Breast epithelium (tissue), 4 donors: ENCODE results near the gene AGFG1. TPM values are rescaled to one million over a fixed set of nuclear protein-coding genes. Genes with fewer than 3 reads are reported as not detected.
"Not testable (repeated sequence)": the region's sequence is repeated elsewhere in the genome, so short reads cannot be mapped to it uniquely, and the experiment has no call there.

ENCODE experiments used
- DNase-seq, 2 donors: peaks; one replicate each; pipeline ENCODE4 v3.0.0-alpha.2; 2019; ENCODE audit warnings: low spot score in 2 of 2
- H3K27ac ChIP-seq, 2 donors: fragments of 200-600 bp; sonication (generic) in 1 of 2; one replicate each; pipeline ENCODE4 v1.5.1; 2016 to 2019; ENCODE audit warnings: mild to moderate bottlenecking in 1 of 2
- H3K27me3 ChIP-seq, 2 donors: fragments of 200-600 bp; sonication (generic) in 1 of 2; one replicate each; pipeline versions ENCODE4 v1.5.1 to v1.6.0; 2017 to 2019; ENCODE audit warnings: control low read depth in 1 of 2, mild to moderate bottlenecking in 1 of 2
- H3K36me3 ChIP-seq: fragments of 200-600 bp; one replicate; pipeline ENCODE4 v1.5.1; 2019
- H3K4me1 ChIP-seq, 2 donors: fragments of 200-600 bp; sonication (generic); one replicate each; pipeline ENCODE4 v1.5.1; 2016 to 2019; ENCODE audit warnings: control low read depth in 1 of 2
- H3K4me3 ChIP-seq, 3 donors: fragments of 200-600 bp; sonication (generic); 1 replicate in 2 of 3; 2 replicates in 1 of 3; pipeline ENCODE4 v1.5.1; 2016 to 2019; ENCODE audit warnings: mild to moderate bottlenecking in 3 of 3, moderate library complexity in 2 of 3
- H3K9me3 ChIP-seq, 2 donors: fragments of 200-600 bp; sonication (generic) in 1 of 2; one replicate each; pipeline ENCODE4 v1.5.1; 2016 to 2019; ENCODE audit warnings: control low read depth in 1 of 2
- POLR2A ChIP-seq: fragments of 450-650 bp; IDR thresholded peaks from one replicate; pipeline ENCODE4 v1.6.1; 2016; ENCODE audit warnings: antibody characterized with exemption, mild to moderate bottlenecking, moderate library complexity
- POLR2AphosphoS5 ChIP-seq, 3 donors: sonication (generic); formaldehyde crosslinking; IDR thresholded peaks; one replicate each; pipeline ENCODE4 v1.6.1; 2017; ENCODE audit warnings: antibody characterized with exemption in 3 of 3
- intact Hi-C: fragments of 100-400 bp; cut with DNase I; formaldehyde crosslinking; loops from one replicate; pipeline ENCODE4 v1.15.1; 2023; ENCODE audit warnings: low total_unique reads
- total RNA-seq, 3 donors: library from RNA; depleted of rRNA; stranded (reverse); fragments of >200 nt; gene quantifications; one replicate each; pipeline ENCODE4 v1.1.0, GENCODE V29; 2016
- TF ChIP-seq, protein P1 (sequence below), 3 donors: fragments of 450-650 bp; IDR thresholded peaks; one replicate each; pipeline ENCODE4 v1.5.1; 2016 to 2017; ENCODE audit warnings: antibody characterized with exemption in 3 of 3, mild to moderate bottlenecking in 3 of 3, moderate library complexity in 3 of 3

The AGFG1 gene
- total RNA-seq, 3 donors from 2014 or later: 77.0 to 145 (median 78.4) TPM

DNA sequence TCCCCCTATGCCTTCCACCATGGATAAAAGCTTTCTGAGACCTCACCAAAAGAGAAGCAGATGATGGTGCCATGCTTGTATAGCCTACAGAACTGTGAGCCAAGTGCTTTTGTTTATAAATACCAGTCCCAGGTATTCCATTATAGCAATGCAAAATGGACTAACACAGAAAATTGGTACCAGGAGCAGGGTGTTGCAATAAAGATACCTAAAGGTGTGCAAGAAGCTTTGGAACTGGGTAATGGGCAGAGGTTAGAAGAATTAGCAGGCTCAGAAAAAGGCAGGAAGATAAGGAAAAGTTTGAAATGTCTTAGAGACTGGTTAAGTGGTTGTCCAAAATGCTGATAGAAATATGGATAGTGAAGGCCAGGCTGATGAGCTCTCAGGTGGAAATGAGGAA lies 110.4 kb downstream of the AGFG1 start:
- TF ChIP-seq, protein P1, sequence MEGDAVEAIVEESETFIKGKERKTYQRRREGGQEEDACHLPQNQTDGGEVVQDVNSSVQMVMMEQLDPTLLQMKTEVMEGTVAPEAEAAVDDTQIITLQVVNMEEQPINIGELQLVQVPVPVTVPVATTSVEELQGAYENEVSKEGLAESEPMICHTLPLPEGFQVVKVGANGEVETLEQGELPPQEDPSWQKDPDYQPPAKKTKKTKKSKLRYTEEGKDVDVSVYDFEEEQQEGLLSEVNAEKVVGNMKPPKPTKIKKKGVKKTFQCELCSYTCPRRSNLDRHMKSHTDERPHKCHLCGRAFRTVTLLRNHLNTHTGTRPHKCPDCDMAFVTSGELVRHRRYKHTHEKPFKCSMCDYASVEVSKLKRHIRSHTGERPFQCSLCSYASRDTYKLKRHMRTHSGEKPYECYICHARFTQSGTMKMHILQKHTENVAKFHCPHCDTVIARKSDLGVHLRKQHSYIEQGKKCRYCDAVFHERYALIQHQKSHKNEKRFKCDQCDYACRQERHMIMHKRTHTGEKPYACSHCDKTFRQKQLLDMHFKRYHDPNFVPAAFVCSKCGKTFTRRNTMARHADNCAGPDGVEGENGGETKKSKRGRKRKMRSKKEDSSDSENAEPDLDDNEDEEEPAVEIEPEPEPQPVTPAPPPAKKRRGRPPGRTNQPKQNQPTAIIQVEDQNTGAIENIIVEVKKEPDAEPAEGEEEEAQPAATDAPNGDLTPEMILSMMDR (IDR thresholded peaks at IDR 0.05): no peak
- no peak for TF ChIP-seq POLR2A
- no peak for TF ChIP-seq POLR2AphosphoS5 (IDR thresholded peaks at IDR 0.05)
- intact Hi-C loops: no loop called here
- DNase-seq: no peak
- no peak overlapping the region for H3K4me3 ChIP-seq
- H3K36me3 ChIP-seq: no peaks in the 10 kb centered on the region
- H3K9me3 ChIP-seq: peaks cover 14 to 21% of the 10 kb centered on the region in 2 donors
- no peak overlapping the region for H3K27ac ChIP-seq
- no peaks in the 10 kb centered on the region for H3K4me1 ChIP-seq
- H3K27me3 ChIP-seq: no peaks in the 10 kb centered on the region

DNA sequence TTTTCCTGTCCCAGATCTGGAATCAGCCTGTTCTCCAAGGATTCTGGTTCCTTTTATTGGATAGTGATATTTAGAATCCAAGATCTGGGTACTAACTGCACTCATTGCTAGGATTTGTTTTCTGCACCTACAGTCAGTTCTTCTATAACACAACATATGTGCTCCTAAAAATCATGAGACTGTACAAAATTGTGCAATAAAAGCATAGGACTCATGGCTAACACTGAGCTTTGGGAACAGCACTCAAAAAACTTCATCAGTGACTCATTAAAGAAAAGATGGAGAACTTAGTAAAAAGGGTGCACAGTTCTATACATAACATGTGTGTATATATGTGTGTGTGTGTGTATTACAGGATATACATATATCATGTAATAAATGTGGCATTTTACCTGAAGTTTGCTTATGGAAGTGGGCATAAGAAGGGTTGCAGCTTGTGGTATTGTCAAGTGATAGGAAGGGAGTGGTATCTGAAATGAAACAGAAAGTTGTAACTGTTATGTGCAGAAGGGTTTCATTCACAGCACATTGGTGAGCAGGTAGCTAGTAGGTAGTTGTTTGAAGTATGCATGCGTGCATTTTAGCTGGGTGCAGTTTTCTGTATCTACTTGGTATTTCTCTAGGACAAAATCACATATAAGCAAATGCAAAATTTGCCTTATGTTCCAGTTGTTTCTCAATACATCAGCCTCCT lies 120.9 kb downstream of the AGFG1 start:
- Histone ChIP-seq H3K27me3 (no peaks in the 10 kb centered on the region), H3K27ac (no peak overlapping the region), H3K4me3 (no peak overlapping the region), H3K36me3 (no peaks in the 10 kb centered on the region), H3K4me1 (no peaks in the 10 kb centered on the region), H3K9me3 (no peaks in the 10 kb centered on the region)
- TF ChIP-seq POLR2AphosphoS5 (IDR thresholded peaks at IDR 0.05): no peak
- TF ChIP-seq, protein P1 (IDR thresholded peaks at IDR 0.05): no peak
- no peak for TF ChIP-seq POLR2A
- DNase-seq: no peak
- intact Hi-C loops: no loop called here

DNA sequence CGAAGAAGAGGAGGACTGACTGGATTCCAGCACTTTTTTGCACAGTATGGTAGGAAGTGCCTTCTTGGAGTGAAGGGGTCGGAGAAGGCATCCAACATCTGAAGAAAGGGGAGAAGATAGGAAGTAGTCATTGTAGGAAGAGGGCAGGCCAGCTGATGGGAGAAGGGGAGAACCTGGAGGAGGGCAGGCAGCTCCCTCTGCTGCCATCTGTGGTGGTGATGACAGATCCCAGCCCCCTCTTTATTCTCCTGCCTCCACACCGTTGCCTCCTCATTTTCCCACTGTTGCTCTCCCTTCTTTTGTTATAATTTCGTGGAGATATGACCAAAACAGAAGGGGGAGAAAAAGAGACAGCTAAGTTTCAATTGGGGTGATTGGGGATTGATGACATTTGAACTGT lies 123.8 kb downstream of the AGFG1 start:
- Histone ChIP-seq H3K27me3 (no peaks in the 10 kb centered on the region), H3K27ac (no peak overlapping the region), H3K4me3 (no peak overlapping the region), H3K36me3 (no peaks in the 10 kb centered on the region), H3K9me3 (no peaks in the 10 kb centered on the region), H3K4me1 (no peaks in the 10 kb centered on the region)
- TF ChIP-seq POLR2AphosphoS5 (IDR thresholded peaks at IDR 0.05): no peak
- no peak for TF ChIP-seq POLR2A
- TF ChIP-seq, protein P1 (IDR thresholded peaks at IDR 0.05): no peak
- intact Hi-C loops: no loop called here
- no peak for DNase-seq

DNA sequence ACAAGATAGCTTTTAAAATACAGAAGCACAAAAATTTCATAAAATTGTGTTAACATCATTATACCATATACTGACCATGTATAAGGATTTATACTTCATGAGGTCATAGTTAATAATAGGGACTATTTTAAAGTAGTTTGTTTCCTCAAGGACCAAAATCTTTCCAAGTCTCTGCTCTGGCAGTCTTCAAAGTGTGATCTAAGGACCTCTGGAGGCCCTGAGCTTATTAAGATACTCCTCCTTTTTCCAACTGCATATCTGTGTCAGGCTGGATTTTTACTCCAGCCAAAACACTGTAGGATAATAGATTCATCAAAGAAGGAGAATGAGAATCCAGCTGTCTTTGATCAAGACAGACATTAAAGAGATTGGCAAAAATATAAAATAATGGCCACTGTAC lies 125.1 kb downstream of the AGFG1 start:
- no peaks in the 10 kb centered on the region for H3K4me1 ChIP-seq
- no peak for DNase-seq
- no peaks in the 10 kb centered on the region for H3K9me3 ChIP-seq
- no peak overlapping the region for H3K27ac ChIP-seq
- H3K36me3 ChIP-seq: no peaks in the 10 kb centered on the region
- H3K27me3 ChIP-seq: no peaks in the 10 kb centered on the region
- intact Hi-C loops: no loop called here
- no peak overlapping the region for H3K4me3 ChIP-seq
- TF ChIP-seq POLR2A: no peak
- TF ChIP-seq POLR2AphosphoS5 (IDR thresholded peaks at IDR 0.05): no peak

DNA sequence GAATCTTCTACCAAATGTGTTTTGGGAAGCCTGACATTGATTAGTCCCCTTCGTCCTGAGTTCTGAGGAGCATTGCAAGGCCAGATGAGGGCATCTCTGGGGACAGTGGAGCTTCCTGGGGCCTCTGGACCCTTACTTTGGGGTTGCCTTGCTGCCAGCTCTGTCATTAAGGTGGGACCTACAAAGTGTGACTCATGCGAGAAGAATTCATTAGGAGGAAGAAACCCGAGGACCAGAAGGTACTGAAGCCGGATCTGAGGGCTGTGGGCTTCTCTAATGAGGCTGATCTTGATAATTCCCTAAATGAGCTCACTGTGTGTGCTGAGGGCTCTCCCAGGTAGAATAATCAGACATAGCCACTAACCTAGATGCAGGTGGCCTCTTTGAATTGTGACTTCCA lies 126.0 kb downstream of the AGFG1 start:
- H3K27ac ChIP-seq: no peak overlapping the region
- no peaks in the 10 kb centered on the region for H3K27me3 ChIP-seq
- H3K9me3 ChIP-seq: no peaks in the 10 kb centered on the region
- TF ChIP-seq POLR2A (no peak), POLR2AphosphoS5 (IDR thresholded peaks at IDR 0.05) (no peak)
- TF ChIP-seq, protein P1 (IDR thresholded peaks at IDR 0.05): no peak
- no peaks in the 10 kb centered on the region for H3K36me3 ChIP-seq
- no peak overlapping the region for H3K4me3 ChIP-seq
- no peak for DNase-seq
- intact Hi-C loops: no loop called here
- no peaks in the 10 kb centered on the region for H3K4me1 ChIP-seq

DNA sequence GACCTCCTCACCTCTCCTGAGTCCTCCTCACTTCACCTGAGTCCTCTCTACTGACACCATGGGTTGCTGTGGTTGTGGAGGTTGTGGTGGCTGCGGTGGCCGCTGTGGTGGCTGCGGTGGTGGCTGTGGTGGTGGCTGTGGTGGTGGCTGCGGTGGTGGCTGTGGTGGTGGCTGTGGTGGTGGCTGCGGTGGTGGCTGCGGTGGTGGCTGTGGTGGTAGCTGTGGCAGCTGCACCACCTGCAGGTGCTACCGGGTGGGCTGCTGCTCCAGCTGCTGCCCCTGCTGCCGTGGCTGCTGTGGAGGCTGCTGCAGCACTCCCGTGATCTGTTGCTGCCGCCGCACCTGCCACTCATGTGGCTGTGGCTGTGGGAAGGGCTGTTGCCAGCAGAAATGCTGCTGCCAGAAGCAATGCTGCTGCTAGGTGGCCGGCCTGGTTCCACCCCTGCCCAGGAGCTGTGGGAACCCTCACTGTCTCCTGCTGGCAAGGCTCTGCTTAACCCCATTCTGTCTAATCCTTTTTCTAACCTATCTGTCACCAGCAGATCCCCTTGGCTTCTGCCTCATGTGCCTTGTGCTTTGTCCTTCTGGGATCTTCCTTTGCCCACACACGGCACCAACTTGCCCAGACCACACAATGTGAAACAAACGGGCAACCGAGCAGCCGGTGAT lies 127.0 kb downstream of the AGFG1 start, which contains the start of gene SCYGR2:
TSS of gene SCYGR2 (plus strand) at position 59 of the 669 bp plus-strand sequence. CDS start at position 59, 0 bp downstream.
- H3K27me3 ChIP-seq, H3K4me1 ChIP-seq, H3K27ac ChIP-seq, H3K36me3 ChIP-seq, H3K4me3 ChIP-seq, H3K9me3 ChIP-seq, DNase-seq, intact Hi-C loops: not testable (repeated sequence)
